HuH-7 (cell line): Measurements from ENCODE around the gene PRAC1.

Source experiments
- DNase-seq: peaks from one replicate; pipeline ENCODE4 v3.0.0; 2011; ENCODE audit warnings: low spot score

The PRAC1 gene

DNA sequence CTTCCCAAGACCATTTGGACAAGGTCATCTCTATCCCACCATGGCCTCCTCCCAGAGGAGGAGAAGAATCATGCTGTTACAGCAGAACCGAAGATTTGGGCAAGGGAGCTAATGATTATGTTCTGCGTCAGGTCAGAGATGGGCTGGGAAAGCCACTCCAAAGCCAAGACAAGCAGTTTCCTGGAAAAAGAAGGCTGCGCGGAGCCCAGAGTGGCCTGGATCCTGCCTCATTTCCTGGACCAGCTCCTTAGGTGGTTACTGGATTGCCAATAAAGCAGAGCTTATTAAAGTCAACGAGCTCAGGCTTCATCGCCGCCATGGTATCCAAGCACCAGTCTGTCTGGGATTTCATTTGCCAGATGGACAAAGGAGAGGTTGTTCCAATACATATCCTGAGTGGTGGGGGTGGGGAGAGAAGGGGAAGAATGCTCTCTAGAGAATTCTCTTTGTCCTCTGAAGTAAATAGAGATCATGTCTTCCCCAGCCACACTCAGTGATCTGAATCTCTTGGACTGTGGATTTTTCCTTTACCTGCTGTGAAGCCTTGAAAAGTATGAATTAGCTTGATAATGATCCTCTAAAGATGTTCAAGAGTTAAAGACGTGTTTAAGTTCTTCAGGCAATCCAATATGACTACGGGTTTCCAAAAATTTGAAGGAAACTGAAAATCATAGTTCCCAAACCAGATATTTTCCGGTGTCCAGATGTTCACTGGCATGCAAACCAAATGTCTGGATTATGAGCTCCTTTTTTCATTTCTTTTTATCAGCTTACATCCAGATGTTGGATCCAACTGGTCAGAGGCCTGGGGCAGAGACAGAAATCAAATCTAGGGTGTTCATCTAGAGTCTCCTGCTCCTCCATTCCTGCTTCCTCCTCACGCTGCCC lies 17.7 kb downstream of the PRAC1 start:
- DNase-seq, result no peak

DNA sequence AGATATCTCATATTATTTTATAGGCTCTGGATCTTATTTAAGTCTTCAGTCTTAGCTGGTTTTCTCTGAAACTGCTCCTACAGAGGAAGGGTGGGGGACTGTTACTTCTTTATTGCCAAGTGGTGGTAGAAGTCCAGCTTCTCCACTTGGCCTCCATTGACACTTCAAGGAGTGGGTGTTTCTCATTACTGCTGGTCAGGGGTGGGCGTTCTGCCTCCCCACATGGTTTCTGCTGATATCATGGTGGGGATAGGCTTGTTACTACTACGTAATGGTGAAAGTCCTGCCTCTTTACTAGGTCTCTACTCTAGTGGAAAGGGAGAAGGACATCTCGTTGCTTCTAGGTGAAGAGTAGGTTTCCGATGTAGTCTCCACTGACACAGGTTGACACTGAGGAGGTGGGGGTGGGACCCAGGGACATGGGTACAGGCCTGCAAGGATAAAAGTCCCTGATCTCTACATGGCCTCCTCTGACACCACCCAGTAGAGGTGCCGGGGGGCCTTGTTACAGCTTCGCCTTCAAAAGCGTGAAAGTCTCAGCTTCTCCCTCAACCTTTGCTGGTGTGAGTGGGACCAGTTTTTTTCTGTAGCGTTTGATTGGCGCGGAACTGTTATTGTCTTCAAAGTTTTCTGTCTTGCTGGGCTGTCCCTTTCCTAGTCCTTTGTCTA lies 20.3 kb downstream of the PRAC1 start:
- no peak for DNase-seq

DNA sequence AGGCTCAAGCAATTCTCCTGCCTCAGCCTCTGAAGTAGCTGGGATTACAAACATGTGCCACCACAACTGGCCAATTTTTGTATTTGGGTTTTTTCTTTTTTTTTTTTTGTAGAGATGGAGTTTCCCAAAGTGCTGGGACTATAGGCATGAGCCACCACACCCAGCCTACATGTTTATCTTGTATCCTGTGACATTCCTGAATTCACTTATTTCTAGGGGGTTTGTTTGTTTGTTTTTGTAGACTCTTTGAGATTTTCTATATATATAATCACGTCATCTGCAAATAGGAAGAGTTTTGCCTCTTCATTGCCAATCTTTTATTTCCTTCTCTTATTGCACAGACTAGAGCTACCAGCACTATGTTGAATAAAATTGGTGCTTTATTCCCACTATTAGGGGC lies 29.1 kb downstream of the PRAC1 start:
- no peak for DNase-seq

DNA sequence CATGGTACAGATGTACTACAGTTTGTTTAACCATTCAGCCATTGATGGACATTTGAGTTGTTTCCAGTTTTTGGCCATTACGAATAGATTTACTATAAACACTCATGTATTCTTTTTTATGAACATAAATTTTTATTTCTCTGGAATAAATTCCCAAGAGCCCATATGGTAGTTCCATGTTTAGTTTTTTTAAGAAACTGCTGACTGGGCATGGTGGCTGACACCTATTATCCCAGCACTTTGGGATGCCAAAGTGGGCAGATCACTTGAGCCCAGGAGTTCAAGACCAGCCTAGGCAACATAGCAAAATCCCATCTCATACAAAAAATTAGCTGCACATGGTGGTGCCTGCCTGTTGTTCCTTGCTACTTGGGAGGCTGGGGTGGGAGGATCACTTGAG lies 30.3 kb downstream of the PRAC1 start:
- DNase-seq, result no peak

DNA sequence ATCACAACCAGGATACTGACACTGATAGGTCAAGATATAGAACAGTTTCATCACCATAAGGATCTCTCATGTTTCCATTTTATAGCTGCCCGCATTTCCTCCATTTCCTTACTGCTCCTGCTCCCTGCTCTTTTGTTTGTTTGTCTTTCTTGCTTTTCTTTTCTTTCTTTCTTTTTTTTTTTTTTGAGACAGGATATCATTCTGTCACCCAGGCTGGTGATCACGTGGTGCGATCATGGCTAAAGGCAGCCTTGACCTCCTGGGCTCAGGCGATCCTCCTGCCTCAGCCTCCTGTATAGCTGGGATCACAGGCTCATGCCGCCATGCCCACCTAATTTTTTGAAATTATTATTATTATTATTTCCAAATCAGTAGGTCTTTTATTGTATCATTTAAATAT lies 31.7 kb downstream of the PRAC1 start:
- DNase-seq, result no peak

DNA sequence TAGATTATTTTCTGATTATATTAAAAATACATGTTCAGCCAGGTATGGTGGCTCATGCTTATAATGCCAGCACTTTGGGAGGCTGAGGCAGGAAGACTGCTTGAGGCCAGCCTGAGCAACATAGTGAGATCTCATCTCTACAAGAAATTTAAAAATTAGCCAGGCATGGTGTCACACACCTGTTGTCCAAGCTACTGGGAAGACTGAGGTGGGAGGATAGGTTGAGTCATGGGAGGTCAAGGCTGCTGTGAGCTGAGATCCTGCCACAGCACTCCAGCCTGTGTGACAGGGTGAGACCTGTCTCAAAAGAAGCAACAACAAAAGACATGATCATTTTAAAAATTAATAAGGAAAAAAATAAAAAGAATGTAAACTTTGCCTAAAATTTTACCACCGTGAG lies 40.7 kb downstream of the PRAC1 start:
- DNase-seq, result no peak

DNA sequence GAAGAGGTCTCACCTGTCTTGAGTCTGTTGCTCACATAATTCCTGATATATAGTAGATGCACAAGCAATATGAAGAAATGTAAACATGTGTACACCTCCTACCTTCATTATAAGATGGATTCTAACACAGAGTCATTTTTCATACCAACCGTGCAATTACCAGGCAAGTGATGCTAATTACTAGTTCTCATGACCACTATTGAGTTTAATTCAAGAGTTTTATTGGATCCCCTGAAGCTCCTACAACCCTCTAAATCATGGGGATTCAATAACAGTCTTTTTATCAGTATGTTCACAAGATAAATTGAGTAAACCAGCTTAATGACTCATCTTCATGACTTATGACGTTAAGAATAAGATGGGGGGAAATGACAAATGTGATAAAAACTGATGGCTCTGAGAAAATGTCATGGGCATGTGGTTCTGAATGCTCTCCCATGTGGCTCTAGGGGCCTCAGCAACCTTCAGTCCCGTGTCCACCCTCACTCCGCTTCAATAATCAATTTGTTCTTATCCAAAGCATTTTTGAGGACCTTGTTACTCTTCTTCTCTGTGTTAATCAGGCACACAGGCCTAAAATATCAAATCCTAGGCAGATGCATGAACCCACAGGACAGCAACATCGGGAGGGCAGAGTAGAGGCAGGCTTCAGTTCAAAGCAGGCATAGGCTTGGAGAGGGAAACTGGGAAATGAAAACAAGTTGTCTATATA lies 42.8 kb downstream of the PRAC1 start:
- no peak for DNase-seq

DNA sequence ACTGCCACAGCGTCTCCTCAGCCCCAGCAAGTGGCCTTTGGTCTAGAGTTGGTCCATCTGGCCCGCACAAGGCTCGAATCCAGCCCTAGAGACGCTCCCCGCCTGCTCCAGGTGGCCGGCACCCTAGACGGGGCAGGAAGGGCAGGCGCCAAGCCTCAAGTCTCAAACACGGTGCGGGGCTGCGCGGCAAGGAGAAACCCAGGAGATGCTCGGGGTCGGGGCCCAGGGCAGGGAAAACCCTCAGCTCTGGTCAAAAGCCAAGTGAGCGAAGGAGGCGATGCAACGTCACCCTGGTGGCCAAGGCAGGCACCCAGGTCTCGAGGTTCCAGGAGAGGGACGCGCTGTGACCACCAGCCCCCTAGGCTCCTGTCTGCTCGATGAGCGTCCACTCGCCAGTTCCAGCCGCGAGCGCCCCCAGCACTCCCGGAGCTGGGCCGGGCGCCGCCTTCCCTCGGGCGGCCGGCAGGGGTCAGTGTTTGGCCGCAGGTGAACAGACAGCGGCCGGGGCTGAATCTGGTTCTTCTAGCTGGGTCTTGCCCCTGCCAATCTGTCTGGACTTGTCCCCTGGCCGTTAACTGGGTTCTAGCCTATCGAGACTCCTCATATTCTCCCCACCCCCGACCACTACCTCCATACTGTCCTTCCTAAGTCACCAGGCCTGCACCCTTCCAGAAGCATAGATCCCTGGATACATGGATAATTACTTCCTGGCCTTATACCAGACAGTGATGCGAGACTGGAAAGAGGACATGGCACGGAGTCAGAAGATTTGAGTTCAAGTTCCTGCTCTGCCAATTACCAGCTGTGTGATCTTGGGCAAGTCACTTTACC lies 44.0 kb downstream of the PRAC1 start:
- DNase-seq, result peak; percentile 79

DNA sequence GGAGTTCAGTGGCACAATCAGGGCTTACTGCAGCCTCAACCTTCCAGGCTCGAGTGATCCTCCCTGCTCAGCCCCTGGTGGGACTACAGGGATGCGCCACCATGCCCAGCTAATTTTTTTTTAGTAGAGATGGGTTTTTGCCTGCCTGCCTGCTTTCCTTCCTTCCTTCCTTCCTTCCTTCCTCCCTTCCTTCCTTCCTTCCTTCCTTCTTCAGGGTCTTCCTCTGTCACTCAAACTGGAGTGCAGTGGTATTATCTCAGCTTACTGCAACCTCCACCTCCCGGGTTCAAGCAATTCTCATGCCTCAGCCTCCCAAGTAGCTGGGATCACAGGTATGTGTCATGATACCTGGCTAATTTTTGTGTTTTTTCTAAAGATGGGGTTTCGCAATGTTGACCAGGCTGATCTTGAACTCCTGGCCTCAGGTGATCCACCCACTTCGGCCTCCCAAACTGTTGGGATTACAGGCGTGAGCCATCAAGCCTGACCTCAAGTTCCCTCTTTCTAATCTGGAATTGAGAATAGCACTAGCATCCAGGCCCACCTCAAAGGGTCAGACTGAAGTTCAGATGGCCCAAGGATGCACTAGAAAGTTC lies 45.3 kb downstream of the PRAC1 start:
- DNase-seq, result no peak

DNA sequence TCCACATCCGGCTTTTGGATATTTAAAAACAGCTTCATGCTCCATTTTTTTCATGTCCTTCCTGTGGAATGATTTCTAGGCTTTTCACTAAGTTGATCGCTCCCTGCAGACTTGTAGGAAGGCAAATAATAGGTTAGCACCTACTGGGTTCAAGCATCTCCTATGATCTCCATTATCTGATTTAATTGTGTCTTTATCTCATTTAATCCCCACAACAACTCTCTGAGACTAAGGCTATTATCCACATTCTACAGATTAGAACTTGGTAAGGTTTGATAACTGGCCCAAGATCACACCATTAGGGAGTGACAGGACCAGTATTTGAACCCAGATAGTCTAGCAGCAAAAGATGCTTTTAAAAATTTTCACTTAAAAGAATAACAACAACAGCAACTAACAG lies 50.0 kb downstream of the PRAC1 start:
- no peak for DNase-seq
